Right lobe of liver (tissue), 6 donors: ENCODE data around the gene TNS3. TPM values are rescaled to one million over a fixed set of nuclear protein-coding genes. Genes with fewer than 3 reads are reported as not detected.

Experiments used
- ATAC-seq, 4 donors: fragments of 200-7000 bp; cut with Tn5 transposase; one replicate each; pipeline ENCODE4 v1.9.1; 2020; ENCODE audit warnings: mild to moderate bottlenecking in 4 of 4, moderate library complexity in 4 of 4
- DNase-seq, 3 donors: peaks; one replicate each; pipeline ENCODE4 v3.0.0-alpha.2; 2020
- H3K27ac ChIP-seq, 3 donors: fragments of 200-600 bp; one replicate each; pipeline ENCODE4 v1.8.0; 2022
- H3K27me3 ChIP-seq, 2 donors: fragments of 200-600 bp; one replicate each; pipeline ENCODE4 v1.8.0; 2022
- H3K36me3 ChIP-seq, 4 donors: fragments of 200-600 bp; sonication (generic) in 1 of 4; one replicate each; pipeline versions ENCODE4 v1.5.1 to v1.8.0; 2017 to 2022; ENCODE audit warnings: control low read depth in 1 of 4
- H3K4me1 ChIP-seq, 4 donors: fragments of 200-600 bp; sonication (generic) in 1 of 4; one replicate each; pipeline versions ENCODE4 v1.5.1 to v1.8.0; 2017 to 2022; ENCODE audit warnings: control low read depth in 1 of 4
- H3K4me3 ChIP-seq, 3 donors: fragments of 200-600 bp; one replicate each; pipeline ENCODE4 v1.8.0; 2022
- H3K9me3 ChIP-seq, 4 donors: fragments of 200-600 bp; sonication (generic) in 1 of 4; one replicate each; pipeline versions ENCODE4 v1.5.1 to v1.8.0; 2017 to 2022; ENCODE audit warnings: control low read depth in 1 of 4
- POLR2A ChIP-seq: fragments of 450-650 bp; IDR thresholded peaks from one replicate; pipeline ENCODE4 v1.6.1; 2017; ENCODE audit warnings: antibody characterized with exemption, mild to moderate bottlenecking
- WGBS: methylation state at CpG from one replicate; pipeline ENCODE4 v1.1.6; 2018; ENCODE audit warnings: low coverage, low lambda C conversion rate; ENCODE audit not compliant: insufficient coverage; ENCODE audit errors: missing lambda C conversion rate; 5-methylcytosine and 5-hydroxymethylcytosine counted together
- intact Hi-C, 2 donors: fragments of 100-400 bp; cut with DNase I; formaldehyde crosslinking; loops; one replicate each; pipeline versions ENCODE4 v1.11.2 to v1.14.1; 2022
- total RNA-seq, 6 experiments: library from RNA; depleted of rRNA in 2 of 6; stranded (reverse); fragments of >200 nt in 2 of 6; fragmentation: NEBNext Ultra II Directional in 3 of 6; extraction: Animal tissue kit (Norgen Biotek cat#: 25700) in 3 of 6; gene quantifications; one replicate each; pipeline versions ENCODE4 v1.1.0 to v1.2.4, GENCODE V29; 2016 to 2023
- TF ChIP-seq, protein P1 (sequence below), 4 donors: fragments of 200-600 bp in 3 of 4; fragments of 450-650 bp in 1 of 4; IDR thresholded peaks; one replicate each; pipeline versions ENCODE4 v1.5.1 to v1.8.0; 2016 to 2022; ENCODE audit warnings: antibody characterized with exemption in 4 of 4, mild to moderate bottlenecking in 2 of 4
- donor health status: DM: no; HTN: yes; CAD: no.
- donor health status: DM: no; HTN: no; CAD: no.
- donor health status: DM: no; HTN: no; CAD: no.
- donor health status: DM: no; HTN: yes; CAD: no.
- donor health status: DM: no; HTN: yes; CAD: no.

Gene TNS3
- total RNA-seq, 6 experiments from 2014 or later, result 51.2 to 95.0 (median 58.4) TPM

GRCh38 chr7:47248797-47249196, 333.1 kb downstream of the TNS3 start:
- Histone ChIP-seq H3K4me1 (peaks cover 0 to 8% (median 2%) of the 10 kb centered on the region in 4 donors), H3K36me3 (no peaks in the 10 kb centered on the region), H3K4me3 (no peak overlapping the region), H3K27me3 (no peaks in the 10 kb centered on the region), H3K9me3 (no peaks in the 10 kb centered on the region), H3K27ac (no peak overlapping the region)
- WGBS, result 81% methylated on average over 3 of the region's 3 CpGs
- no peak for TF ChIP-seq POLR2A
- TF ChIP-seq, protein P1, sequence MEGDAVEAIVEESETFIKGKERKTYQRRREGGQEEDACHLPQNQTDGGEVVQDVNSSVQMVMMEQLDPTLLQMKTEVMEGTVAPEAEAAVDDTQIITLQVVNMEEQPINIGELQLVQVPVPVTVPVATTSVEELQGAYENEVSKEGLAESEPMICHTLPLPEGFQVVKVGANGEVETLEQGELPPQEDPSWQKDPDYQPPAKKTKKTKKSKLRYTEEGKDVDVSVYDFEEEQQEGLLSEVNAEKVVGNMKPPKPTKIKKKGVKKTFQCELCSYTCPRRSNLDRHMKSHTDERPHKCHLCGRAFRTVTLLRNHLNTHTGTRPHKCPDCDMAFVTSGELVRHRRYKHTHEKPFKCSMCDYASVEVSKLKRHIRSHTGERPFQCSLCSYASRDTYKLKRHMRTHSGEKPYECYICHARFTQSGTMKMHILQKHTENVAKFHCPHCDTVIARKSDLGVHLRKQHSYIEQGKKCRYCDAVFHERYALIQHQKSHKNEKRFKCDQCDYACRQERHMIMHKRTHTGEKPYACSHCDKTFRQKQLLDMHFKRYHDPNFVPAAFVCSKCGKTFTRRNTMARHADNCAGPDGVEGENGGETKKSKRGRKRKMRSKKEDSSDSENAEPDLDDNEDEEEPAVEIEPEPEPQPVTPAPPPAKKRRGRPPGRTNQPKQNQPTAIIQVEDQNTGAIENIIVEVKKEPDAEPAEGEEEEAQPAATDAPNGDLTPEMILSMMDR (IDR thresholded peaks at IDR 0.05), result no peak
- DNase-seq (no peak), ATAC-seq (no peak)
- intact Hi-C loops, result no loop called here

DNA sequence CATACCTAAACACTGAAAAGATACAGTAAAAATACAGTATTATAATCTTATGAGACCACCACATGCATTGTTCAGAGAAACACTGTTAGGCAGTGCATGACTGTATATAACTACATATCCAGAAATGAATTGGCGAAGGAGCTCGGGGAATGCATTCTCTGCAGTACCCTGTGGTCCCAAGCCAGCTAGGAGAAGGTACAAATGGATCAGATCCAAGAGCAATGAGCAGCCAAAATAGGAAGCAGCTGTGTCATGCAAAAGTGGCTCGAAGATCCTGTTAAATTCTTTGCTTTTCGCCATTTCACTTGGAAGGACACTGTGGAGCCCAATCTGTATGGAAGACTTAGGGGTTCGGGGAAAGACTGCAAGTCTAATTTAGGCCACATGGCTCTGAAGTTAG, 334.8 kb downstream of the TNS3 start:
- Histone ChIP-seq H3K4me3 (no peak overlapping the region), H3K4me1 (peaks cover 0 to 3% (median 0%) of the 10 kb centered on the region in 4 donors), H3K27ac (no peak overlapping the region), H3K36me3 (no peaks in the 10 kb centered on the region), H3K27me3 (no peaks in the 10 kb centered on the region), H3K9me3 (no peaks in the 10 kb centered on the region)
- peak in 3 of 4 donors; percentile 32 to 64 (median 42) for ATAC-seq
- TF ChIP-seq, protein P1 (IDR thresholded peaks at IDR 0.05), result no peak
- no peak for TF ChIP-seq POLR2A
- DNase-seq, result no peak
- WGBS, result 12% methylated on average over 3 of the region's 5 CpGs
- intact Hi-C loops, result no loop called here

DNA sequence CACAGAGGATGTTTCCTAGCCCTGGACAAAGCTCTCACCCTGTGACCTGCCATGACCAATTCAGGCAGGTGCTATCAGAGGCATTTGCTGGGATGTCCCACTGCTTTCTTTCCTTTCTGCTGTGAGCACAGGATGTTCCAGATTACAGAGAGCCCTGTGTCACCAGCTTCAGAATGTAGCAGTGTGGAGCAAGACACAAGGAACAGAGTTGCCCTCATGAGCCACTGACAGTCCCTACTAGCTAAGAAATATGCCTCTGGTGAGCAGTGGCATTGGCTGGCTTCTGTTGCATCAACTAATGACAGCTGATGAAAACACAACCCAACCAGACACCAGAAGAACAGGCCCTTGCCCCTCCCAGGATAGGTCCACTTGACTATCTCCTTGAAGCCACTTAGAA, 337.2 kb downstream of the TNS3 start:
- Histone ChIP-seq H3K4me3 (no peak overlapping the region), H3K27ac (no peak overlapping the region), H3K4me1 (peaks cover 0 to 3% (median 0%) of the 10 kb centered on the region in 4 donors), H3K36me3 (no peaks in the 10 kb centered on the region), H3K9me3 (no peaks in the 10 kb centered on the region), H3K27me3 (no peaks in the 10 kb centered on the region)
- ATAC-seq, result peak in 1 of 4 donors; percentile 16
- DNase-seq, result no peak
- intact Hi-C loops, result no loop called here
- TF ChIP-seq, protein P1 (IDR thresholded peaks at IDR 0.05), result no peak
- TF ChIP-seq POLR2A, result no peak

DNA sequence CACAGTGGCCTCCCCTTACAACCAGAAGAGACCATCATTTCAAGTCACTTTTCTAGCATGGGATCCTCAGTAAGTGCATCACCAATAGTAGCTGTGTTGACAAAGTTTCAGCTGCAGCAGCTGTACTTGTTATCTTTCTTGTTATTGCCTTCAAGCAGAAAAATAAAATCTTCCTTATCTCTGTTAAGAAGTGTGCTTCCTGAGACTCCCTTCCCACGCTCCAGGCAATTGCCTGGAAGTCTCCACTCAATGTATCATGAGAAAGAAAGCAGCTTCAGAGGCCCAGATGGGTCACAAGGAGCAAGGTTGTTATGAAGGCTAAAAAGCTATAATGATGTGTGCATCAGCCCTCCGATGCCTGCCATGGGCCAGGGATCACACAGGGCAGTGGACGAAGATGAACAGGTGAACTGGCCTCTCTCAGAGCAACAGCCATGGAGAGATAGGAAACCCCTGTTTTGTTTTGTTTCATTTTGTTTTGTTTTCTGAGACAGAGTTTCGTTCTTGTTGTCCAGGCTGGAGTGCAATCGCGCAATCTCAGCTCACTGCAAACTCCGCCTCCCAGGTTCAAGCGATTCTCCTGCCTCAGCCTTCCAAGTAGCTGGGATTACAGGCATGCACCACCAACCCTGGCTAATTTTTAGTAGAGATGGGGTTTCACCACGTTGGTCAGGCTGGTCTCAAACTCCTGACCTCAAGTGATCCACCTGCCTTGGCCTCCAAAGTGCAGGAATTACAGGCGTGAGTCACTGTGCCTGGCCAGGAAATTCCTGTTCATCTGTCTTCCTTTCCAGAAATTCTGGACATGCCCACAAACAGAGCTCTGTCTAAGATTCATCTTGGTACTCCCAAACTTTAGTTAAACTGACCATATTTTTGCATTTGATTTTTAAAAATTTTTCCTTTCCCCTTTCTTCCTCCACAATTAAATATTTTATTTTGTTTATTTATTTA, 340.5 kb downstream of the TNS3 start:
- Histone ChIP-seq H3K4me3 (no peak overlapping the region), H3K4me1 (no peaks in the 10 kb centered on the region), H3K36me3 (no peaks in the 10 kb centered on the region), H3K9me3 (no peaks in the 10 kb centered on the region), H3K27me3 (no peaks in the 10 kb centered on the region), H3K27ac (no peak overlapping the region)
- ATAC-seq (peak; percentile 28 to 73 (median 61)), DNase-seq (no peak)
- TF ChIP-seq POLR2A, result no peak
- TF ChIP-seq, protein P1 (IDR thresholded peaks at IDR 0.05), result no peak
- intact Hi-C loops, result no loop called here
- 70% methylated on average over 4 of the region's 10 CpGs for WGBS
